Measurements from ENCODE around the gene JAM3.

The JAM3 gene

DNA sequence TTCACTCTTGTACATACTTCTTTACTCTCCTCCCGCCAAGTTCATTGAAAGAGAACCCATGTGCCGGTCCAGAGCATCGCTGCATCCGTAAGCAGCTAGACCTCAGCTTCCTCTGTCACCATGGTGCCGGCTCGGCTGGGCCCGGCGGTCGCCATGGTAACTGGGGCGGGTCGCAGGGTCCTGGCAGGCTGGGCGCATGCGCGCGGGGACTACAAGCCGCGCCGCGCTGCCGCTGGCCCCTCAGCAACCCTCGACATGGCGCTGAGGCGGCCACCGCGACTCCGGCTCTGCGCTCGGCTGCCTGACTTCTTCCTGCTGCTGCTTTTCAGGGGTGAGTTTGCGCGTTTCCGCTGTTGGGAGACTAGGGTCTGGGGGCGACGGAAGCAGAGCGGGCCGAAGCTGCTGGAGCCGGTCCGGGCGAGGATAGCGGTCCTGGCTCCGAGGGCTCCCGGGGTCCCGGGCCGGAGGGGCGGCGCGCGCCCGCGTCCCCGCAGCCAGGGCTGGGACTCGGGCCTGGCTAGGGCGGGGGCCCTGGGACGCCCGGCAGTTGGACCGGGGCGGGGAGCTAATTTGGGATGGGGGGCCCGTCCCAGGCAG is at the start of gene JAM3:
Gene JAM3 (plus strand): TSS at position 244 of the 597 bp plus-strand sequence. CDS start 12 bp downstream, at position 256.
- peak; percentile 95 for DNase-seq (ENCODE audit: low read depth)

DNA sequence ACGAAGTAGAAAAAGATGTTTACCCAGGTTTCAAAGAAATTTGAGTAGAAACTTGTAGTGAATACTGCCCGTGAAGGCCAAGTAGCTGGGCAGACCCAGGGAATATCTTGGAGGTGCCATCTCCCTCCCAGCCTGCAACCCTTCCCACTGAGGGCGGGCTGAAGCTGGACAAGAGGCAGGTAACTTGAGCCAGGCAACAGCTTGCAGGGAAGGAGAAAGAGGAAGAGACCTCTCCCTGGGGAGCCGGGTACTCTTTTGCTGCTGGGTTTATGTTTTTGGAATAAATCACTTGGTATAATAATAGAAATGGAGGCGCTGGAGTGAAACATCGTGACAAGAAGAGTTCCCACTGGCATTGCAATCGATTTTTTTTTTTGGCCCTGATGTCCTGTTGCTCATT is 49.4 kb upstream of the JAM3 start:
- no peak for DNase-seq (ENCODE audit: low read depth)

DNA sequence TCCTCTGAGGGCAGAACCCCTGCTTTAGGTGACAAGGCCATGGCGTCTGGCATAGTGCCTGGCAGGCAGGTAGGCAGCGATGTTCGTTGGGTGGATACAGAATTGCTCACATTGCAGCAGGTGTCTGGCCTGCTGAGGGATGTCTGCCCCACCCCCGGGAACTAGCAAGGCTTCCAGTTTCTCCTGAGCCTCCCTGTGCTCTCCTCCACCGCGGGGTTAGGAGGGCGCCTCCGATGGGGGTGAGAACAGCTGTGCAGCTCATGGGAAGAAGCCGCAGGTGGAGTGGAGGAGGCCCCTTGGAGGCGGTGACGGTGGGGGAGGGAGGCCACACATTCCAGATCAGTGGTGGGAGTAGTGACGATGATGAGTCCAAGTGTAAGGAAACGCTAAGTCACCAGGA is 48.3 kb upstream of the JAM3 start:
- DNase-seq (ENCODE audit: low read depth): no peak

DNA sequence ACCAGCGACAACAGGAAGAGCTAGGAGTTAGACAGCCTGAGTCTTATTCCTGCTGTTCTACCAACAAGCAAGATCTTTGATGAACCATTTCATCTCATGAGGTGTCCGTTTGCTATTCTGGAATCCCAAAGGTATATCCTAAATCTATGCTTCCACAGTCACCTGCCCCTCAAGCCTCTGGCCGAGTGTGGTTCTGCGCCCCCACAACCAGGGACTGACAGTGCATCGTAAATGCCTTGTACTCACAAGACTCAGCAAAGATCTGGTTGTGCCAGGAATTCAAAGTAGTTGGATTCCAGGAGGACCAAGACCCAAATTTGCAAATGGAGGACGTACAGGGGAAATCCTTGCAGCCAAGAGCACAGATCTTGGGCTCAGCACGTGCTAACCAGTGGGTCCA is 47.5 kb upstream of the JAM3 start:
- DNase-seq (ENCODE audit: low read depth): no peak

DNA sequence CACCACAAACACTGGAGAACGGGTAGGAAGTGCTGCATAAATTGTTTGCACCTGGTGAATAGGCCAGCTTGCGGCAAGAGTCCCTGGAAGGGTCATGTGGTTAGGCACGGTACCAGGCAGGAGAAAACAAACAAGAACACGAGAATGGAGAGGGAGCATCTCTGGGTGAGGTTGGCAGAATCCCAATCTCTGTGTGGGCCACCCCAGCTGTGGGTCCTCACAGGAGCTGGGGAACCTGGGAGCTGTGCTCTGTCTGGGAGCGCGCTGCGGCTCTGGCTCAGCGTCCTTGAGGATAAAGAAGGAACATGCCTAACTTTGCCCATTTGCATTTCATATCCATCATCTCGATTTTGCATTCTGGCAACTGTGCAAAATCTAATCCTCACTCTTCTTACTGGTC is 46.1 kb upstream of the JAM3 start:
- DNase-seq (ENCODE audit: low read depth): no peak

DNA sequence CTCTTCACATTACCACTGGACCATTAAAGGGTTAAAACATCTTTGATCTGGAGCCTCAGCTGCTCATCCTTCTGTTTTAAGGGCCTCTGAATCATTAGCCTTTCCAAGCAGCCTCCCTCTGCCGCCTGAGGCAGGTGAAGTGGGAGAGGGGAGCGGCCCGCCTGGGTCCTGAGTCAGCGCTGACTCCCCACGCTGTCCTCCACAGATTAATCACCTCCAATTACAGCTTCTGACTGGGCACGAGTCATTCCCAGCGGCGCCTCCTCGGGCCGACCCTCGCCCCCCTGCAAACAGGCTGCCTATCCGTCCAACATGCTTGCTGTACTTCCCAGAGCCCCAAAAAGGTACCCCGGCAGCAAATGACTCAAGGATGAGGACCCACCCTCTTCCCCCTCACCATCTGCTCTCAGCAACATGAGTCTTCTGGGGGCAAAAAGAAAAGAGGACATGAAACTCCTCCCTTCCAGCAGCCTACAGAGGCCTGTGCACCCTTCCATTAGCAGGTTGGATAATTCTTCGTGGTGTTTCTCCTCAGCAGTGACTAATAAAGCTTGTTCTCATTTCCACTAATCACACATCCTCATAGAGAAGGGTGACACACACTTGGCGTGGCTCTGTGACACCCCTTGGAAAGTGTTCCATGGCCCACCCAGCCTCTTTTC is 44.3 kb upstream of the JAM3 start:
- no peak for DNase-seq (ENCODE audit: low read depth)

DNA sequence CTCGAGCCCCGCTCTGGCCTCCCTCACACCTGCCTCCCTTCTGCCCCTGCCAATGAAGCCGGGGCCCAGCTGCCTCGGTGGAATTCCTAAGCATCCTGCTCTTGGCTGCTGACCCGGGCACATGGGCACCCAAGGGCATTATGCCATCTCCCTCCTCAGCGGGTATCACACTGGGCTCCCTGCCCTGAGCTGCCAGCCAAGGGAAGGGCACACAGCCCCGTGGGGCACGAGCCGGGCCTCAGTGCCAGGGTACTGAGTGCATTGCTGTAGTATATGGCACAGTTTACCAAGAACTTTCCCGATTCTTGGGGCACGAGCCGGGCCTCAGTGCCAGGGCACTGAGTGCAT is 43.8 kb upstream of the JAM3 start:
- no peak for DNase-seq (ENCODE audit: low read depth)

DNA sequence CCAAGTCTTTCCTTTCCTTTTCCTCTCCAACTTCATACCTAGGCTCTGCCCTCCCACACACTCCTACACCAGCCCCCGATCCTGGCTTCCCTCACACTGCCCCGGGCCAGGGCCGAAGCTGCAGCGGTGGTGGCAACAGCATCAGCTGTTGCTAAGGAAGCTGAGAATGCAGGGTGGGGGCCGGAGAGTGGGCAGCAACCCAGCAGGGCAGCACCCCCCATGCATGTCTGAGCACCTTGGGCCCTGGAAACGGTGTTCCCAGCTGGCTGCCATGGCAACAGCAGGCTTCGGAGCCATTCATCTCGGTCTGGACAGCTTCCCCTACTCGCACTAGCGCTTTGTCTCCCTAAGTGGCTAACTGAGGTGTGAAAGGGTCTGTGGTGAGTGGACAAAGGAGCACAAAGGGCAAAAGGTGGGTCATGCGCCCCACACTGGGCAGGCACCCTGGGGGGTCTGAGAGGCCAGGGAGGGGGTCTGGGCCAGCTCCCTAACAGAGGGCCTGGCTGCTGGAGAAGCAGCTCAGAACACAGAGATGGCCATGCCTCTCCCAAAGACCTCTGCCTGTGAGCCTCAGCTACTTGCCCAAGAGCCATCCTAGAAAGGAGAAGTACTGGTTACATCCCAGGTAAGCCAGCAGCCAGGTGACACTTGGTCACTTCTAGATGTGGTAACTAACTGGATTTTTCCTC is 42.1 kb upstream of the JAM3 start:
- DNase-seq (ENCODE audit: low read depth): no peak

DNA sequence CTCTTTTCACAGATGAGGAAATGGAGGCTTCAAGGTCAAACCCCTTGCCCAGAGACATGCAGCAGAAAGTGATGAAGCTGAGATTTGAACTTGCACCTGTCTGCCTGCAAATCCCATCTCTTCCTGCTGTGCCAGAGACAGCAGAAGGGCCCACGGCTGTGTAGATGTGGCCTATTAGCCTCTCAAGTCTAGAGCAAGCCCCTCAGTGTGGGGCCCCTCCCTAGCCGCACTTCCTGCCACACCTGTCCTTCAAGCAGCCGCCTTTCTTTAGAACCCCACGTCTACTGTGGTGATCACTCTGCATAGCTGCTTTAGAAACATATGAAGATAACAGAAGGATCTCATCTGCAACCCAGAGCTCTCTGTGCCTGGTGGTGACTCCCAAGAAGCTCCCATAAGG is 41.2 kb upstream of the JAM3 start:
- no peak for DNase-seq (ENCODE audit: low read depth)

DNA sequence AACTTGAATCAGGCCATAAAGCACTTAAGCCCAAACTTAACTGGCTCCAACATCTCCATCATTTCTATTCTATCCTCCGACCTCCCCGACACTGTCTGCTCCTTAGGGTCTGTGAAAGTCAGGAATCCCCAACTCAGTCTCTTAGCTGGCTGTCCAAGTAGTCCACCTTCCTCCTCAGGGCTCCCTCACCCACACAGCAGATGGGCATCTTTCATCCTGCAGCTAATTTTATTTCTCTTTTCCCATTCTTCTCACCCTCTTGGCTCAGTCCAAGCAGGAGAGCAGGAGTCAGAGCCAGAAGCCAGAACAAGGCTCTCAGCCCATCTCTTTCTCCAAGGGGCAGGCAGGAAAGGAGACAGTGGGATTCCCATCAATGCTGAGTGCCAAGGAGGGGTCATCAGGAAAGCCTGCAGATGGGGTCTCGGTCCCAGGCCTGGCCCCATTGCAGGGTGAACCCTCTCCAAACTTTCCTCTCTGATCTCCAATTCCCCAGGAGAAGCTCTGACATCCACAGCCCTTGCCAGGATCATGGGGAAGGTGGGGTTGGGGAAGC is 40.4 kb upstream of the JAM3 start:
- DNase-seq (ENCODE audit: low read depth): no peak

DNA sequence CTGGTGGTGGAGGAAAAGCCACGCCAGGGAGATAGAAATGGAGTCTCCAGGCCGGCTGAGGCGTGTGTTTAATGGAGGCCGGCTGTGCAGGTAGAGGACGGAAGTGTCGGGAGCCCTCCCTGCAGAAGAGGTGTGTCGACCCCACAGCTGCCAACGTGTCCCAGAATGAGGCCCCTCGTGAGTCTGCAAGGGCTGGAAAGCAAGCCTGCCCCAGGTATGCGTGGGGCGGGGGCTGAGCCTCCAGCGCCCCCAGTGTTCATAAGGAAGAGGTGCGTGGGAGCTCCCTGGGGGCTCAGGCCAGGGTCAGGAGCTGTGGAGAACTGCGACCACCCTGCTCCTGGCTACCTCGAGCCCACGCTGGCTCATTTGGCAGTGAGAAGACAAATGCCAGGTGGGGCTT is 38.0 kb upstream of the JAM3 start:
- no peak for DNase-seq (ENCODE audit: low read depth)

DNA sequence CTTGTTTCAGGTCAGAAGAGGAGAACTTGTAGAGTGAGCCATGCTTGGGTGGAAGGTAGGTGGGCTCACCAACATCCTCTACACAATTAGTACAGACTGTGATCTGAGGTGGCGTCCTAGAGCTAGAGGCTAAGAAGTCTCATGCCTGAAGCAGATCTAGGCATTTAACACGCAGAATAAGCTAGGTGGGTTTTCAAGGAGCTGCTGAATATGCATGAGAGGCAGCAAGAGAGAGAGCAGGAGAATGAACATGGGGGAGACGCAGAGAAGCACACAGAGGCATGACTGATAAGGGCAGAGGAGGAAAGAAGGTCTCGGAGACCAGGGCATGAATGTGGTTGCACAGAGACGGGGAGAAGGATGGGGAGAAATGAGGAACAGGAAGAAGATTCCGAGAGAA is 36.8 kb upstream of the JAM3 start:
- no peak for DNase-seq (ENCODE audit: low read depth)

DNA sequence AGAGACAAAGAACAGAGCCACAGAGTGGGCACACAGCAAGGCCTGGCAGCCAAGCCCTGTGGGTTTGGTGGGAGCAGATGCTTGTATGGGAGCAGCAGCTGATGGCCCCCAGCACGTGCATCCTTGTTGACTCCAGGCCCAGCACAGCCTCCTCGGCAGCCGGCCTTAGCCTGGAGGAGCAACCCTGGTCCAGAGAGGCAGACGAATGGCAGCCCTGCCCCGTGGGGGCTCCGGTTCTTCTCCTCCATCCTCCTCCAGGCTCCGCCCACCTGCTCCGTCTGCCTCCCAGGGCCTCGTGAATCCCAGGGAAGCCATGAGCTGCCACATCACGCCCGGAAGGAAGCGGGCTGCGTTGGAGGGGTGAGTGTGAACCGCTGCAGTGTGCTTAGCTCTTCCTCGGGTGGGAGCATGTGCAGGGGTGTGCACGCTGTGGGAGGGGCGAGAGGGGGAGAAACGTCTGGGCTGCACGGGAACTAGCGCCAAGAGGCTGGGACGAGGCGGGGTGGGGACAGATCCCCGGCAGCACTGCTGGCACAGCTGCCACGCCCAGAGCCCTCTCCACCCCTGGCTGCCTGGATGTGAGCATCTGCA is 36.3 kb upstream of the JAM3 start:
- DNase-seq (ENCODE audit: low read depth): no peak

DNA sequence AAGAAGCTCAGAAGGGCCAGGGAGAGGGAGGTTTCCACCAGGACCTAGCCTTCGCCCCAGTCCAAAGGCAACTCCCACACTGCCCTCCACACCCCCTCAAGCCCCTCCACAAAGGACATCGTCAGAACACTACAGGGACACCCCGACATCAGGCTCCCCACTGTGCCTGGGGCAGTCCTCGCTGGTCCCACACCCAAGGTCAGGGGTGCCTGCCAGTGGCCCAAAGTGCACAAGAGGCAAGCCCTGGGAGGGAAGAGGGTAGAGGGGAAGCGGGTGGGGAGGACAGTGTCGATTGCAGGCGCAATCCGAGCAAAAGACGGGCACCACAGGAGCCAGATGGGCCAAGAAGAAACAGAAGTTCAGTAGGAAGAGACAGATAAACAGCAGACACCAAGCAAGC is 35.6 kb upstream of the JAM3 start:
- no peak for DNase-seq (ENCODE audit: low read depth)

DNA sequence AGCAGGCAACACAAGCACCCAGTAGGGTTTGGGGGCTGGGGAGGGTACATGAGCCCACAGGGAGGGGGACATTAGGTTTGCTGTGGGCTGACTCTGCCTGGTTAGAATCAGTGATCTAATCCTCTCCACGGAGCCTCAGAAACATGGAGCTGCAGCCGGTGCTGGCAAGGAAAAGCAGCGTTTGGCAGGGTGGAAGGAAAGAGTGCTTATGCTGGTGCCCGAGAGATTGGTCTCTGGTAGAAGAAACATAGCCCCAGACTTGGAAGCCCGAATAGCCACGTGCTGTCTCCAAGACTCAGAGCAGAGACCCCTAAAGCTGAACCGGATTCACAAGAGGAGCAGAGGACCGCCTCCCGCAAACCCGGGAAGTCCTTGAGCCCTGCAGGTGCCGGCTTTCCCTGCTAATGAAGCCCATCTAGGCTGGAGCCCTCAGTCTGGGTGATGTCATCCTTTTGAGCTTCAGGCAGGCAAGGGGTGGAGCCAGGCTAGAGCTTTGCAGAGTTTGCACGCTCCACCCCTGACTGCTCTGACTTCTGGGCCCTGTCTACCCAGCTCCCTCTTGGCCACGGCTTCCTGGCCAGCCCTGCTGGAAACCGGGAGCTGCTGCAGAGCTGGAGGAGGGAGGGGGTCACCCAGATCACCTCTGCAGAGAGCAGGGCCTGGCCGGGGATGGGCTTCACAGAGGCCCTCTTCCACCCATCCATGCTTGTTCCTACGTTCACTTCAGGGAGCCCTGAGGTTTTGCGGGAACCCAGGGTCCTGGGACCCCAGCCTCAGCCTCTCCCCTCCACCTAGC is 35.0 kb upstream of the JAM3 start:
- peak; percentile 51 for DNase-seq (ENCODE audit: low read depth)

DNA sequence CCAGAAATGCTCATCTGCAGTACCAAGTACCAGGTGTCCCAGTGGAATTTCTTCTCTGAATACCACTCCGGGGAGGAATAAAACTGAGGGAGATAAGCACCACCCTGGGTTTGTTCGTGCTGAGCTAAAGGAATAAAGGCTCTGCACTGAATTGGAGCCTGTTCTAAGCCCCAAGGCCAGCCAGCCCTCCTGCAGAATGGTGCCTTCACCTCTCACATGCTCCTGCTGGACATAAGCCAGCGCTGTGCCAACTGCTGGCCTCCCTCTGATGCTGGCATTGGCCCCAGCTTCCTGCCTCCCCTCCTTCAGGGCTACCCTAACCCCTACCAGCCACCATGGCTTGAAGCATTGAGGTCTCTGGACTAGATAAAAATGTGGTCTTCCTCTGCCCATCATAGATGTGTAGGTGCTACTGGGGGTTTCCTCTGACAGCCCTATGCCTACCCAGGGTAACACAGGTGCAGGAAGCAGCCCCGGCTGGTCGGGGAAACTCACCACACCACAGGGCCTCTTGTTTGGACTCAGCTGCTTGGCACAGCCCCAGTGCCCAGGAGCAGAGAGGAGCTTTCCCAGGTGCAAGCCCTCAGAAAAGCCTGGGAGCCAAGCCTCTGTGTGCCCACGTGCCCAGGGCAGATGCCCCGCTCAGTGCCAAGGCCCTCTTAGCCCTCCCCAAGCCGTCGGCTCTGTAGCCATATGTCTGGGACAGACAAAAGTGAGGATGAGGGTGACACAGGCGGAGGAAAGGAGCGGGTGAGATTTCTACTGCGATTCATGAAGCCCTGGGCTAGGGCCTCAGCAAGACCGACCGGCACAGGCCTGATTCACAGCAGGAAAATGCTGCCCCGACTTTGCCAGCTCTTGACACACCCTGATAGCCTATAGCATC is 34.1 kb upstream of the JAM3 start:
- no peak for DNase-seq (ENCODE audit: low read depth)

DNA sequence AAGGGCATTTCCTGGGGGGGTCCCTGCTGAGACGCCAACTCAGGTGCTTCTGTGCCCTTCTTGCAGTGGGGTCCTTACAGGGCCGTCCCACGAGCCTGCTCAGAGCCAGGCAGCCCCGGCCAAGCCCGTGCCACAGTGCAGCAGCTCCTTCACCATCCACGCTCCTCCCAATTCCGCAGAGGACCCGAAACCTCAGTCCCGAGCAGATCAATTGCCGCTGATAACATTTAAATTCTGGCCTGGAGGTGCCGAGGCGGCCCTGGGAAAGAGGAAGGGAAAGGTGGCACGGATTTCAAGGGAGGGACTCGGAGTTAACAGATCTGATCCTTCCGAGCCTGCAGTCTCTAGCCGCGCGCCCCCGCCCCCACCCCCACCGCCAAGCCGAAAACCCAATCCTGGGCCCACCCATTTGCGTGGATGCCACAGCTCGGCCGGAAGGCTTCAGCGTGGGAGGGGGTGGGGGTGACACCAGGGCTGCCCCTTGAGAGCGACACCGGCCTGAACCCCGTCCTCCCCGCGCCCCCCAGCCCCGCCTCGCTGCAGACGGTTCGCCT is 32.3 kb upstream of the JAM3 start:
- DNase-seq (ENCODE audit: low read depth): no peak

DNA sequence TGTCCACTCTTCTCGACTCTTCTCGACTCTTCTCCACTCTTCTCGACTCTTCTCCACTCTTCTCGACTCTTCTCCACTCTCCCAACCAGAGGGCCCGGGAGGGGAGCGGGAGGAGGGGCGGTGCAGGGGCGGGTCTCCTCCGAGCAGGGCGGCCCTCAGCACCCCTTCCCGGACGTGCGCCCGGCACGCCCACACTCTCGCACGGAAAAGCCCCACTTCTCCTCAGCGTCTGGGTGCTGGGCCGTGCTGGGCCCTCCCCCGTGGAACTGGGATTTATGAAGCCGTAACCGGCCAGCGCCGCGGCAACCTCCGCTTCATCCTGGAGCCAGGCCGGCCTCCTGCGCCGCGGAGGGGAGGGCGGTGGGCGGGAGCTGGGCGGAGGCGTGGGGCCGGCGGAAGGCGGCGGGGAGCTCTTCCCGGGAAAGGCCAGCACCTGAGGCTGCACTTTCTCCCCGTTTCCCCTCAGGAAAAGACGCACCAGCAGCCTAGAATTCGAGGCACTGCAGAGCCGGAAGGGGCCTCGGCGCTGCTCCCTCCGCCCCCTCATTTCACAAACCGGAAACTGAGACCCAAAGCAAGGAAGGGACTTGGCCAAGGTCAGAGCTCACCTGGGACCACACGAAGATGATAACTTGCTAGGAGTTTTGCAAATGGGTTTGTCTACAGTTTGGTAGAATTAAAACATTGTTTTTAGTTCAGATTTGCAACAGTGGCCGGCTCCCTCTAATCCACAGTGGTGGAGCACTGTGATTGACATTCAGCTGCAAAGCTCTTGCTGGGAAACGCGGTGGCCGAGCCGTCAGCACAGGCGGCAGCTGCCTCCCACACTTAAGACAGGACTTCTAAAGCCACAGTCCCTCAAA is 31.6 kb upstream of the JAM3 start:
- DNase-seq (ENCODE audit: low read depth): peak; percentile 34

DNA sequence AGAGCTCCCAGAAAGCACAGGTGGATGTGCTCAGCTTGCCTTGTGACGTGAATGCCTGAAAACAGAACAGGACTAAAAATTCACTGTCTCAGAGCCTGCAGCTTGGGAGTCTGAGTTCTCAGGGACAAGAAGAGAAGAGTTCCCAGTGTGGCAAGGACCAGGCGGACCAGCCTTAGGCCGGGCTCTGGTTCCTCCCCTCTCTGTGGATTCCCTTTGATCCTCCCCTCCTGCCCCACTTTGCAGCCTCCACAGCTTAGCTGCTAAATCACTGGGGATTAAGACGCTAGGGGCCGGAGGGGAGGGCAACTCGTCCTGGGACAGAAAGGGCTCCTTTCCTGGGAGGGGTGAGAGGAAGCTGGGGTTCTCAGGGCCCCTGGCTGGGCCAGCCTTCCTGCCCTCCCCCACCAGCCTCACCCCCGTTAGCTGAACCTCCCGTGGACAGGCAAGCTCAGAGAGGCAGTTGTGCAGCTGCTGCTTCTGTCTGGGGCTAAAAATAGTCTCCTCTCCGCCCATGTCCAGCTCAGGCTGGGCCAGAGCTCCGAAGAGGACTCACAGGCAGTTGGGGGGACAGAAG is 29.9 kb upstream of the JAM3 start:
- no peak for DNase-seq (ENCODE audit: low read depth)

Data from stimulated activated CD8-positive, alpha-beta memory T cell treated with anti-CD3 and anti-CD28 coated beads, Interleukin-12 subunit alpha, Interleukin-12 subunit beta, amount 100 ng/mL, for 1 hour (primary cell).